Neutrophil (primary cell): Measurements from ENCODE around the gene SMCP.

Source experiments
- H3K27ac ChIP-seq: fragments of 200-600 bp; sonication (generic); 2 replicates; pipeline ENCODE4 v1.5.1; 2016; ENCODE audit warnings: mild to moderate bottlenecking, moderate library complexity
- H3K27me3 ChIP-seq: fragments of 200-600 bp; sonication (generic); 2 replicates; pipeline ENCODE4 v1.6.0; 2016; ENCODE audit warnings: mild to moderate bottlenecking
- H3K36me3 ChIP-seq: fragments of 200-600 bp; sonication (generic); 2 replicates; pipeline ENCODE4 v1.5.1; 2017
- H3K4me1 ChIP-seq, 2 experiments: fragments of 200-600 bp in 1 of 2; sonication (generic) in 1 of 2; 1 replicate in 1 of 2; 2 replicates in 1 of 2; pipeline versions ENCODE4 v1.5.1 to v1.6.1; 2013 to 2016; ENCODE audit warnings: low read depth in 1 of 2, low read length in 1 of 2, mild to moderate bottlenecking in 1 of 2, moderate library complexity in 1 of 2; ENCODE audit not compliant: control insufficient read depth in 1 of 2, insufficient read depth in 1 of 2
- H3K4me3 ChIP-seq, 2 experiments: fragments of 200-600 bp in 1 of 2; sonication (generic) in 1 of 2; 1 replicate in 1 of 2; 2 replicates in 1 of 2; pipeline ENCODE4 v1.5.1; 2013 to 2016; ENCODE audit warnings: low read depth in 1 of 2, low read length in 1 of 2, mild to moderate bottlenecking in 1 of 2, moderate library complexity in 1 of 2
- H3K9me3 ChIP-seq: fragments of 200-600 bp; sonication (generic); 2 replicates; pipeline ENCODE4 v1.5.1; 2016
- CTCF ChIP-seq: fragments of 200-600 bp; sonication (generic); IDR thresholded peaks from 2 replicates; pipeline ENCODE4 v1.5.1; 2016; ENCODE audit warnings: antibody characterized with exemption

SMCP gene

GRCh38 chr1:152909206-152909605 lies 31.1 kb downstream of the SMCP start:
- Histone ChIP-seq H3K27me3 (peaks cover 50% of the 10 kb centered on the region), H3K36me3 (no peaks in the 10 kb centered on the region), H3K4me1 (no peaks in the 10 kb centered on the region), H3K9me3 (no peaks in the 10 kb centered on the region), H3K27ac (no peak overlapping the region), H3K4me3 (no peak overlapping the region)
- no peak for TF ChIP-seq CTCF

GRCh38 chr1:152912471-152912870 lies 34.3 kb downstream of the SMCP start:
- H3K27me3 ChIP-seq = peaks cover 63% of the 10 kb centered on the region
- TF ChIP-seq CTCF = no peak
- no peaks in the 10 kb centered on the region for H3K9me3 ChIP-seq
- H3K36me3 ChIP-seq = no peaks in the 10 kb centered on the region
- no peak overlapping the region for H3K4me3 ChIP-seq
- no peaks in the 10 kb centered on the region for H3K4me1 ChIP-seq
- H3K27ac ChIP-seq = no peak overlapping the region

- Histone ChIP-seq H3K4me1 (no peaks in the 10 kb centered on the region), H3K27ac (no peak overlapping the region), H3K27me3 (peaks cover 63% of the 10 kb centered on the region), H3K4me3 (no peak overlapping the region), H3K36me3 (no peaks in the 10 kb centered on the region), H3K9me3 (no peaks in the 10 kb centered on the region)
- TF ChIP-seq CTCF = no peak
Measured at GRCh38 chr1:152912900-152913299, 34.8 kb downstream of the SMCP start.

- Histone ChIP-seq H3K36me3 (no peaks in the 10 kb centered on the region), H3K4me1 (no peaks in the 10 kb centered on the region), H3K9me3 (no peaks in the 10 kb centered on the region), H3K27ac (no peak overlapping the region), H3K4me3 (no peak overlapping the region), H3K27me3 (peaks cover 40% of the 10 kb centered on the region)
- TF ChIP-seq CTCF = no peak
Measured at GRCh38 chr1:152917794-152918193, 39.7 kb downstream of the SMCP start.

GRCh38 chr1:152919071-152919470 lies 40.9 kb downstream of the SMCP start:
- Histone ChIP-seq H3K4me3 (no peak overlapping the region), H3K27ac (no peak overlapping the region), H3K36me3 (no peaks in the 10 kb centered on the region), H3K27me3 (peaks cover 30% of the 10 kb centered on the region), H3K4me1 (no peaks in the 10 kb centered on the region), H3K9me3 (no peaks in the 10 kb centered on the region)
- TF ChIP-seq CTCF = no peak

- peaks cover 5% of the 10 kb centered on the region for H3K27me3 ChIP-seq
- no peaks in the 10 kb centered on the region for H3K36me3 ChIP-seq
- TF ChIP-seq CTCF = no peak
- no peaks in the 10 kb centered on the region for H3K9me3 ChIP-seq
- no peaks in the 10 kb centered on the region for H3K4me1 ChIP-seq
- no peak overlapping the region for H3K4me3 ChIP-seq
- no peak overlapping the region for H3K27ac ChIP-seq
Measured at GRCh38 chr1:152924191-152924590, 46.1 kb downstream of the SMCP start.
